NCI-H2029 treated with DMSO at 0.1 percent for 48 hours (cell line): ENCODE measurements around the gene CEP112.

ENCODE experiments used
- DNase-seq: peaks from one replicate; lab custom pipeline; 2025; lab: John Stamatoyannopoulos, UW

The CEP112 gene

DNA sequence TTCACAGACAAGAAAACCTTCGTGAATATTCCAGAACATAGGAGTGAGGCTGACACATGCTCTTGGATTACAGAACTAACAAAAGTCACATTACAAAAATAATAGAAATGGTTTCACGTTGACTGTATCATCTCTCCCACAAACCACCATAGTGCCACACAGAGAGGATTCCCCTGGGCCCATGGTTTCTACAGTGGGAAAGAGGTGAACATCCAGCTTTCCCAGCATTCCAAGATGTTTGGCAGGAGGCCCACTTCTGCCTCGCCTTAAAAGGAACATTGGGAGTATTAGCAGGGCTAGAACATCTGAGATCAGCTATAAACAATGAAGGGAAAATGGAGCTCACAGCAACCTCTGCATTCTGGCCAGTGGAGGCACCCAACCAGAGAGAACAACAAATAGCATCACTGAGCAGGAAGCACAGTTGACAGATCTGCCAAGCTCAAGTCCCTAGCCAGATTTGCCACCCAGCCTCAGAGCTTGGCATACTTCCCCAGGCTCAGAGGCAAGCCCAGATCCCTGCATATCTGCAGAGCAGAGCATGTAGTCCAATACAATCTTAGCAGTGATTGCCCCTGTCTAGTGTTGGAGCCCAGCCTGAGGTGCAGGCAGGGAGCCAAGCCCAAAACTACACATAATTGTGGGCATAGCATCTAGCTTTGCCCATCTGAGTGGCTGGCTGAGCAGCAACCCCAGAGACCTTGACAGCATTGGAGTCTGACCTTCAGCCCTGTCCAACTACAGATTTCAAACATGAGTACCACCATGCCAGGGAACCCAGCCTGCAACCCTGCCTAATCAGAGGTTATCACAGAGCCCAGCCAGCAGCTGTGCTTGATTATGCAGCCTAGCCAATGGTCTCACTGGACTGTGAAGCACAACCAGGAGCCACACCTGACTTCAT is 260.4 kb downstream of the CEP112 start:
- DNase-seq = no peak

GRCh38 chr17:65930140-65930730 is 261.7 kb downstream of the CEP112 start:
- DNase-seq = no peak

DNA sequence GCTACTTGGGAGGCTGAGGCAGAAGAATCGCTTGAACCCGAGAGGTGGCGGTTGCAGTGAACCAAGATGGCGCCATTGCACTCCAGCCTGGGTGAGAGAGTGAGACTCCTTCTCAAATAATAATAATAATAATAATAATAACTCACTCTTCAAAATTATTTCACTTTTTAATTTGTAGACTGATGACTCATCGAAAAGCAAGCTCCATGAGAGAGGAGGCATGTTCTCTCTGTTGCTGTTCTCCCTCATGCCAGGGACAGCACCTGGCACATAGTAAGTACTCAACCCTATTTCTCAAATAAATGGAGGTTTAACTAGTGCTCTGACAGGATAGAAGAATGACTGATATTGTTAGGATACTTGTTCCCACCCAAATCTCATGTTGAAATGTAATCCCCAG is 265.3 kb downstream of the CEP112 start:
- DNase-seq = no peak

DNA sequence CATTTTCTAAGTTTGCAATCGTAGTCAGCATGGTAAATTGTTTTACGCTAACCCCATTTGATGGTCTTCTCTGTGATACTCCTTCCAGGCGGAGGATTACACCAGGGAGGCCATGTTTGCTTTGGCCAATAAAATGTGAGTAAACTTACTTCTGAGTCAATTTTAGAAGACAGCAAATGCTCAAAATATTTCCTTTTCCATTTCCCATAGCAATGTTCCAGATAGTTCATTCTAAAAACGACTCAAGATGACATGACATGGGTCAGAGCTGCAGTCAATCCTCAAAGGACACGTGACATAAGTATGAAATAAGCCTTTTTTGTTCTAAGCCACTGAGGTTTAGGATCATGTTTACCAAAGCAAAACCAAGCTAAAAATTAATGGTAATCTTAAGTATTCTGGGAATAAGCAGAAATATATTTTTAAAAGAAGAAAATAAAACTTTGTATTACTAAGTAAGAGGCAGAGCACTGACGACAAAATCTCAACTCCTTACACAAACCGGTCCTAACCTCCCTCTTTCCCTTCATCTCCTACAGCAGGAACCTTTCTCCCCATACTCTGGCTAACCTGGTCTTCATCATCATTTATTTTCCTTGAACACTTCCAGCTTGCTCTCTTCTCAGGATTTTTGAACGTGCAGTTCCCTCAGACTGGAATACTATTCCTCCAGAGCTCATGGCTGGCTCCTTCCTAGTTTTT is 266.2 kb downstream of the CEP112 start:
- no peak for DNase-seq

DNA sequence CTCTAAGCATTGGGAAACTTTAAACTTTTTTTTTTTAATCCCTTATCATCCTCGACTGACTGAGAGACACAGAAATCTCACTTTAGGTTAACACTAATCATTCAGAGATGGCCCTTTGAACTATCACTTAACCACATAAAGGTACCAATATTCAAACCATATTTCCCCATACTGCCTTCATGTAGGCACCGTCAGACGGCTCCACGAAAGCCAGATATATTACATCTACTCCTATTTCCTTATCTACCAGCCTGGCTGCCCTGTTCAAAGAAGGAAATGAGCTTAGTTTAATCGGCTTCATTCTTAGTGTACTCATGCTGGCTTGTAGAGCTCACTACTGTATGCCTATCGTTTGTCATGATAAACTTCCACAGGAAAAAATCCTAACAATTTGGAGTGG is 270.9 kb downstream of the CEP112 start:
- no peak for DNase-seq

GRCh38 chr17:65918916-65919315 is 273.0 kb downstream of the CEP112 start:
- DNase-seq = no peak

DNA sequence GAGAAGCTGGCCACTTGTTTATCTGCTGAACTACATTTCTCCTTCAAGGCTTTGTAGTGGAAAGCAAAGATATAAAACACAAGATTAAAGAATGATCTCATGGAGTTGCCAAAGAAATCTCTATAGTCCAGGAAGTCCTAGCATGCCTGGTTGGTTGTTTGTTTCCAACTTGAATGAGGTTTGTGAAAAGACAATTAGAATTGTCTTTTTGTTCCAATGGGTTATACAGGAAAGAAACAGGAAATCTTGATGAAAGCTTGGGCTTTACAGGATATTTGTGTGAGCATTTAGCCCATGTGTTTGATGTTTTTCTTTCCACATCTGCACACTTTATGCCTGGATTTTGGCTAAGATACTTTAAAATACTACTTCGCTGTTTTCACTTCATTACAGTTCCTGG is 273.4 kb downstream of the CEP112 start:
- no peak for DNase-seq

DNA sequence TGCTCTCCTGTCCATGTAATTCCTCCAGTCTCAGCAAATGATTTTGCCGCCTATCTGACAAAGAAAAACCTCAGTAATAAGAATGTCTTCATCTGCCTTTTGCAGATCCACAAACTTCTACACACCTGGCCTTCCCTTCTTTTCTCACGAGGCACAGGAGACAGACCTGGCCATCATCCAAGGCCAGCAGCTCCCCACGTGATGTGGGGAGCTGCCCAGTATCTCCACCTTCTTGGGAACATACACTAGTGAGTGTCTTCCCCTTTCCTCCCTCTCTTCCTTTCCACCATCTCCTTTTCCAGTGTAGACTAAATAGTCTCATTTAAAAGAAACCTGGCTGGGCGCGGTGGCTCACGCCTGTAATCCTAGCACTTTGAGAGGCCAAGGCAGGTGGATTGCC is 274.4 kb downstream of the CEP112 start:
- no peak for DNase-seq

DNA sequence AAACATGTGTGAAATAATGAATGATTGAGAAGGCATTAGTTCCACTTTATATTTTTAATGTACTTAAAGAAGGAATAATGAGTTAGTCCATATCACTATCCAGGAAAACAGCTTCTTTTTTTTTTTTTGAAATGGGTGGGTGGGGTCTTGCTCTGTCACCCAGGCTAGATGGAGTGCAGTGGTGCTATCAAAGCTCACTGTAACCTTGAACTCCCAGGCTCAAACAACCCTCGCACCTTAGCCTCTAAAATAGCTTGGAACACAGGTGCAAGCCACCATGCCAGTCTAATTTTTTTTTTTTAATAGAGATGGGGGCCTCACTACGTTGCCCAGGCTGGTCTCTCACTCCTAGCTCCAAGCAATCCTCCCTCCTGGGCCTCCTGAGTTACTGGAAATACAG is 275.5 kb downstream of the CEP112 start:
- DNase-seq = no peak

DNA sequence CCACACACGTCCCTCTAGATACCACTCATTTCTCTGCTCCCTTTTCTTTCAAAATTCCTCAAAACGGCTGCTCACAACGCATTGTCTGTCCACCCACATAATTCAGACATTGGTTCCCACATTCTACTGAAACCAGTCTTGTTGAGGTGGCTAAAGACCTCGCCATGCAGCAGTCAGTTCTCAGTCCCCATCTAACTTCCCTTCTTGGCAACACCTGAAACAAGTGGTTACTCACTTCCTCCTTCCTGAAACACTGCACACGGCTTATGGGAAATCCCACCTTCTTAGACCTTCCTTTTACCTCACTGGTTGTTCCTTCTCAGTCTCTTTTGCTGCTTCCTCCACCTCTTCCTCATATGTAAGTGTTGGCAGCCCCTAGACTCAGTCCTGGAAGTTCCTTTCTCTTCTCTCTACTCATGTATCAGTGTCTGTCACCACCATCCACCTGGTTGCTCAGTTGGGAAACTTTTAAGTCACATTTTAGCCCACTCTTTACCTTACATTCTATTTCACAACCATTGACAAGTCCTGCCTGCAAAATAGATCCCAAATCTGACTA is 277.1 kb downstream of the CEP112 start:
- no peak for DNase-seq

DNA sequence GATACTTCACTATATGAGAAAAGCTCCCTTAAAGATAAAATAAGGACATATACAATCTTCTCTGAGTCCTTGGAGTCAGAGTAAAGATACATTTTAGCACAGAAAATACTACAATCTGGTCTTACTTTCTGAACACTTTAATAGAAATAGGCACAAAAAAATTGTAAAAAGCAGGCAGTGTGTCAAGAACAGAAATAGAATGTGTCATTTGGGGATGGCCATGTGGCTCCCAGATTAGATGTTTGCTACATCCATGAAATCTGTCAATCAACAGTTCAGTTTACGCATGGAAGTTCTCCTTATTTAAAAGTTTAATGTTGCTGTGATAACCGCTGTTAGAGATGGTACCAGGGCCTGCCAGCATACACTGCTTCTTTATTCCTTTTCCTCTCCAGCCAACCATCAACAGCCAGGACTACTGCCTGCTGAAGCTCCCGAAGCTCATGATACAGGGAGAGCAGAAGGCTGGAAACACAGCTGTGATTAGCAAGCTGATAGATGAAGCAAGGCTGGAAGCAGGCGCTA is 278.5 kb downstream of the CEP112 start:
- no peak for DNase-seq

DNA sequence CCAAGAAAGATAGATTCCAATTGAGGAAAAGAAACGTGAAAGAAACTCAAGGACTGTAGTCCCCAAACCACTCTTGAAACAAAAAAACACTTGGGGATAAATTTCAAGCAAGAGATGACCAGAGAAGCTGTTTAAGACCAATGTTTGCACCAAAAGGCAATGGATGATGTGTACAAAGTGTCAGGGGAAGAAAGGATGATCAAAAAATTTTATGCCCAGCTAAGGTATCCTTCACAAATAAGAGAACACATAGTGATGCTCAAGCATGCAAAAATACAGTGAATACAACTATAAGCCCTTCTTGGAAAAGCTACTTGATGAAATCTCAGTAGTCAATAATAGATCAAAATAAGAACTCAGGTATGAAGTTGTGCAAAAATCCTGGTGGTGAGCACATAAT is 281.1 kb downstream of the CEP112 start:
- no peak for DNase-seq

DNA sequence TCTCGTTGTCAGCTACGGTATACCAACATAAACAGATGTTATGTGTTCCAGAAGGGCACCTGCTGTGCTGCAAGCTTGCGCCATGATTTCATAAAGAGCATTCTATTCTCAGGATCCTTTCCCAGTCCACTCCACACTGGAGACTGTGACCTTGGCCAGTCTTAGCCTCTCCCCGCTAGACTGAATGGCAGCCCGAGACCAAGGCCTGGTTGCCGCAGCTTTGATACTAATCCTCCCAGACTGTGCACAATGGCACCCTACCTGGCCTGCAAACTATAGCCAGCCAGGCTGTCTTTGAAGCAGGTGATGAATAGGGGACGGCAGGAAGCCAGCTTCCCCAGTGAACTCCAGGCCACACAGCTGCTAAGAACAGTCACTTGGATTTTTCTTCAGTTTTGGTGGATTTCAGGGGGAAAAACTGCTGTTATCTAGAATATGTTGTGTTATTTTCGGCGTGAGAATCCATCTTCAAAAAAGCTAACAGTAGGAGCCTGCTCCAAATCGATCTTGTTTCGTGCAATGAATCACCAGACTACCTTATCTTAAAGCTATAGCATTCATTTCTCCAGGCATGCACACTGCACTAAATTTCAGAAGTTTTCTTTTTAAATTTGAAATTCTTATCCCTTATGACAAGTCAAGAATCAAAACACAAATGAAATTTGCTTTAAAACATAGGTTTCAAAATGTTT is 289.0 kb downstream of the CEP112 start:
- no peak for DNase-seq

GRCh38 chr17:65902155-65902554 is 289.8 kb downstream of the CEP112 start:
- no peak for DNase-seq

DNA sequence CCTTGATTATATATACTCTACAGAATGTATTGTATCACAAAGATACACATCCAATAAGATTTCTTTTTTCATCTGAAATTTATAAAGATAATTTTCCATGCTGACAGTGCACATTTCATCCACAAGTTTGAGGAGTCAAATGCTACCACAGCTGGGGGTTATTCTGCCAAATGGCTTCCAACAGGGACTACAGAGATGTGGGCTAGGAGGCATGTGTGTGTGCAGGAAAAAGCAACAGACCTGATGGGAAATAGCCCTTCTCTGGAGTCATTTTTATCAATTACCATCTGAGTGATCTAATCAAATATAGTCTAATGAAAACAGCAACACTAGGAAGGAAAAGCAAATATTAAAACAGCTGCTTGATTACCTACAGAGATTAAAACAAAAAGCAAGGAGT is 290.5 kb downstream of the CEP112 start:
- DNase-seq = no peak

- no peak for DNase-seq
Observed at GRCh38 chr17:65900216-65900615, 291.7 kb downstream of the CEP112 start.

DNA sequence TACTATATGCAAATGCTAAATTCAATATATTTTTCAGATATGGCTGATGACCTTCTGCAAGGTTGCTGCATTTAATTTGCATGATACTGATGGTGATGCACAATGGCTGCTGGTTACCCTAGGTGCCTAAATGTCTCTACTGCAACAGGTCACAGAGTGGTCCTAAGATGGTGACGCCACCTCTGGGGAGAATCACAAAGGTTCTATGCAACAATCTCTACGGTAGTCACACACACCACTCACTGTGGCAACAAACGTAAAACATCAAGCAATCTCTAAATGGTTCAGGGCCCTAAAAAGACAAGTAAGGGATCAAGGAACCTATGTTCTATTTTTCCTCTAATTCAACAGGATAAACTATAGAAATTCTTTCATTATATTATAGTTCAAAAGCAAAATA is 293.3 kb downstream of the CEP112 start:
- DNase-seq = no peak

DNA sequence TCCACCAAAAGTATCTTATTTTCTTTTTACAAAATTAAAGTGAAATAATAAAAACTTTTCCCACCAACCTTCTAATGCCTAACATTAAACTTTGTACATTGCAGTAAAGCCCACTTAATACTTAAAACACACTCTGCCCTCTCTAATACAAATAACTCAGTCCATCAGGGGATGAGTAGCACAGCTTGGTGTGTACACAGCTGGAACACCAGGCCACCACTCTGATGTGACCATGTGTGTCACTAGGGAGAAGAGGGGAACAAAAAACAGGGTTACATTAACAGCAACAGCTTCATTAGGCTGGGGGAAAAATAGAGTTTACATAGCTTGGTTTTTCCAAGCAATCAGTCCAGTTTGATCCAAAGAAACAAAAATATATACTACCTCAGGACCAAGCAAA is 295.0 kb downstream of the CEP112 start:
- DNase-seq = no peak

DNA sequence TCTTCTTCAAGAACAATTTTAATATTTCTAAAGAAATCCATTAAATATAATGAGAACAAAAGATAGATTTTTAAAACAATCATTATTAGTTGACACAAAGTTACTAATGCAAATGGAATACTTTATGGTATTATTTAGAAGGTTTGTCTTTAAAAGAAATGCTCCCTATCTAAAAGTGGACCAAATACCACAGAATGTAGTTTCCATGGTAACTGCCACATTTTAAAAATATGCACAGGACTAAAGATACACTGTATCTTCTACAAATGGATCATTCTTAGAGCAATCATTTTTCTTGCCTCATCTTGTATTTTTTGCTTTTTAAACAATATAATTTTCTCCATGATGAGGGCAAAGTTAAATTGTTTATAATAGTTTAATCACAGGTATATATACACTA is 296.0 kb downstream of the CEP112 start:
- no peak for DNase-seq

- DNase-seq = no peak
Observed at GRCh38 chr17:65893692-65894279, 298.1 kb downstream of the CEP112 start.

- no peak for DNase-seq
Observed at GRCh38 chr17:65892912-65893377, 299.0 kb downstream of the CEP112 start.
